HCT116 (cell line): ENCODE data around the gene UNC79.

ENCODE experiments used
- CBX3 ChIP-seq: IDR thresholded peaks from 2 replicates; pipeline ENCODE4 v1.6.1; 2012; ENCODE audit warnings: low read depth
- CTCF ChIP-seq, 3 experiments: fragments of 200-600 bp in 1 of 3; sonication (generic) in 1 of 3; IDR thresholded peaks in 2 of 3; conservative IDR thresholded peaks in 1 of 3; 2 replicates each; pipeline ENCODE4 v1.5.1; 2012 to 2017; ENCODE audit warnings: low read depth in 2 of 3, low read length in 2 of 3, antibody characterized with exemption in 1 of 3, borderline replicate concordance in 1 of 3, control low read depth in 1 of 3, mild to moderate bottlenecking in 1 of 3, mixed read lengths in 1 of 3, mixed run types in 1 of 3, moderate library complexity in 1 of 3; ENCODE audit not compliant: insufficient read depth in 1 of 3
- EZH2phosphoT487 ChIP-seq: fragments of 200-600 bp; IDR thresholded peaks from 2 replicates; pipeline ENCODE4 v1.6.1; 2018; ENCODE audit warnings: antibody characterized with exemption, borderline replicate concordance
- JUND ChIP-seq: IDR thresholded peaks from 2 replicates; pipeline ENCODE4 v1.6.1; 2012
- POLR2A ChIP-seq: IDR thresholded peaks from 2 replicates; pipeline ENCODE4 v1.7.0; 2011; ENCODE audit warnings: borderline replicate concordance; ENCODE audit not compliant: insufficient read depth, insufficient read length; ENCODE audit errors: extremely low read depth
- POLR2AphosphoS5 ChIP-seq: IDR thresholded peaks from 2 replicates; pipeline ENCODE4 v1.6.1; 2011; ENCODE audit warnings: mild to moderate bottlenecking, low read depth, low read length, moderate library complexity
- SP1 ChIP-seq: IDR thresholded peaks from 2 replicates; pipeline ENCODE4 v1.6.1; 2012; ENCODE audit warnings: low read depth
- SRF ChIP-seq: IDR thresholded peaks from 2 replicates; pipeline ENCODE4 v1.6.1; 2012; ENCODE audit warnings: low read depth
- YY1 ChIP-seq: IDR thresholded peaks from 2 replicates; pipeline ENCODE4 v1.6.1; 2011; ENCODE audit warnings: low read length, low read depth, moderate library complexity, mild to moderate bottlenecking; ENCODE audit not compliant: insufficient replicate concordance; ENCODE audit errors: extremely low read depth

- TF ChIP-seq SP1, result no peak
- no peak for TF ChIP-seq CTCF (IDR thresholded peaks at IDR 0.05 in 2 of 3, conservative IDR thresholded peaks at IDR 0.05 in 1 of 3; ENCODE audit: borderline replicate concordance in 1 of 3, insufficient read depth in 1 of 3, low read depth in 2 of 3, low read length in 2 of 3)
- TF ChIP-seq POLR2AphosphoS5, result no peak
- no peak for TF ChIP-seq EZH2phosphoT487
- no peak for TF ChIP-seq JUND
- TF ChIP-seq CBX3, result no peak
- TF ChIP-seq POLR2A, result no peak
- no peak for TF ChIP-seq YY1
- no peak for TF ChIP-seq SRF
Measured at GRCh38 chr14:93725002-93725582, 294.4 kb downstream of the UNC79 start.
